ENCODE results near the gene MAML3.

The MAML3 gene

GRCh38 chr4:140069066-140069465 is 84.9 kb downstream of the MAML3 start:
- DNase-seq = no peak

- no peak for DNase-seq
These were observed 85.7 kb downstream of the MAML3 start for GRCh38 chr4:140068271-140068670.

GRCh38 chr4:140066031-140066930 is 87.7 kb downstream of the MAML3 start:
- DNase-seq = no peak

GRCh38 chr4:140065393-140065792 is 88.6 kb downstream of the MAML3 start:
- no peak for DNase-seq

- DNase-seq = no peak
These were observed 92.2 kb downstream of the MAML3 start for GRCh38 chr4:140061659-140062289.

GRCh38 chr4:140061194-140061593 is 92.8 kb downstream of the MAML3 start:
- DNase-seq = no peak

- DNase-seq = no peak
These were observed 94.8 kb downstream of the MAML3 start for GRCh38 chr4:140059159-140059558.

GRCh38 chr4:140057701-140058100 is 96.3 kb downstream of the MAML3 start:
- no peak for DNase-seq

GRCh38 chr4:140056015-140056414 is 98.0 kb downstream of the MAML3 start:
- no peak for DNase-seq

GRCh38 chr4:140054861-140055260 is 99.1 kb downstream of the MAML3 start:
- DNase-seq = no peak

- no peak for DNase-seq
These were observed 100.8 kb downstream of the MAML3 start for GRCh38 chr4:140053185-140053584.

GRCh38 chr4:140052050-140052449 is 101.9 kb downstream of the MAML3 start:
- DNase-seq = peak in 1 of 2 experiments; percentile 4

GRCh38 chr4:140049849-140050637 is 103.9 kb downstream of the MAML3 start:
- no peak for DNase-seq

- no peak for DNase-seq
These were observed 104.7 kb downstream of the MAML3 start for GRCh38 chr4:140049024-140049848.

- no peak for DNase-seq
These were observed 105.5 kb downstream of the MAML3 start for GRCh38 chr4:140048419-140048995.

GRCh38 chr4:140047786-140048185 is 106.2 kb downstream of the MAML3 start:
- DNase-seq = no peak

GRCh38 chr4:140047017-140047640 is 106.9 kb downstream of the MAML3 start:
- DNase-seq = no peak

- DNase-seq = no peak
These were observed 107.4 kb downstream of the MAML3 start for GRCh38 chr4:140046543-140046942.

- no peak for DNase-seq
These were observed 108.0 kb downstream of the MAML3 start for GRCh38 chr4:140046016-140046415.

- DNase-seq = no peak
These were observed 109.6 kb downstream of the MAML3 start for GRCh38 chr4:140044337-140044902.

GRCh38 chr4:140042634-140043033 is 111.3 kb downstream of the MAML3 start:
- no peak for DNase-seq
